Activated T-cell treated with anti-CD3 and anti-CD28 coated beads, Interleukin-2, amount 50 U/mL, for 1 hour (primary cell): ENCODE data around the gene HYAL2.
"Not testable (repeated sequence)": the region's sequence is repeated elsewhere in the genome, so short reads cannot be mapped to it uniquely, and the experiment has no call there.

Source experiments
- DNase-seq: peaks from one replicate; pipeline ENCODE4 v3.0.0-alpha.2; 2020

Gene HYAL2

GRCh38 chr3:50287262-50287661 is 35.3 kb downstream of the HYAL2 start:
- DNase-seq, result no peak

GRCh38 chr3:50286322-50287227 is 36.0 kb downstream of the HYAL2 start:
- DNase-seq, result no peak

GRCh38 chr3:50284121-50284520 is 38.4 kb downstream of the HYAL2 start:
- not testable (repeated sequence) for DNase-seq

GRCh38 chr3:50279255-50280016 is 43.1 kb downstream of the HYAL2 start:
- no peak for DNase-seq

- no peak for DNase-seq
Measured at GRCh38 chr3:50278880-50279224, 43.7 kb downstream of the HYAL2 start, which contains the start of gene LSMEM2. Gene LSMEM2 (plus strand): TSS chr3:50279087. CDS start chr3:50279114, 27 bp downstream.

GRCh38 chr3:50278123-50278879 is 44.2 kb downstream of the HYAL2 start:
- no peak for DNase-seq

- no peak for DNase-seq
Measured at GRCh38 chr3:50276762-50277101, 45.8 kb downstream of the HYAL2 start.

GRCh38 chr3:50275996-50276761 is 46.4 kb downstream of the HYAL2 start:
- peak; percentile 41 for DNase-seq

- no peak for DNase-seq
Measured at GRCh38 chr3:50275141-50275995, 47.2 kb downstream of the HYAL2 start.

- DNase-seq, result peak; percentile 69
Measured at GRCh38 chr3:50274371-50275104, 48.0 kb downstream of the HYAL2 start.

GRCh38 chr3:50273689-50274065 is 48.9 kb downstream of the HYAL2 start:
- DNase-seq, result no peak

- DNase-seq, result peak; percentile 89
Measured at GRCh38 chr3:50272911-50273688, 49.4 kb downstream of the HYAL2 start.

- not testable (repeated sequence) for DNase-seq
Measured at GRCh38 chr3:50272538-50272910, 50.0 kb downstream of the HYAL2 start.

GRCh38 chr3:50271314-50271936 is 51.1 kb downstream of the HYAL2 start:
- no peak for DNase-seq

GRCh38 chr3:50270422-50271224 is 51.9 kb downstream of the HYAL2 start:
- DNase-seq, result no peak

- no peak for DNase-seq
Measured at GRCh38 chr3:50269977-50270413, 52.5 kb downstream of the HYAL2 start.

- no peak for DNase-seq
Measured at GRCh38 chr3:50269460-50269859, 53.1 kb downstream of the HYAL2 start.

- no peak for DNase-seq
Measured at GRCh38 chr3:50268703-50269451, 53.7 kb downstream of the HYAL2 start, which contains the start of gene SEMA3B. Gene SEMA3B (plus strand): TSS chr3:50269147. CDS start chr3:50269241, 94 bp downstream.
